ENCODE results near the gene LOC128125822.
"Not testable (repeated sequence)": the region's sequence is repeated elsewhere in the genome, so short reads cannot be mapped to it uniquely, and the experiment has no call there.

LOC128125822 gene

GRCh38 chr6:63572747-63573075, 431 bp downstream of the LOC128125822 start:
- H3K27me3 Mint-ChIP-seq: no peaks in the 10 kb centered on the region
- H3K4me1 Mint-ChIP-seq: peaks cover 39% of the 10 kb centered on the region
- peak overlapping the region; percentile 97 for H3K4me3 Mint-ChIP-seq
- H3K36me3 Mint-ChIP-seq: peaks cover 11% of the 10 kb centered on the region
- H3K9me3 Mint-ChIP-seq: no peaks in the 10 kb centered on the region
- peak overlapping the region; percentile 96 for H3K27ac Mint-ChIP-seq

DNA sequence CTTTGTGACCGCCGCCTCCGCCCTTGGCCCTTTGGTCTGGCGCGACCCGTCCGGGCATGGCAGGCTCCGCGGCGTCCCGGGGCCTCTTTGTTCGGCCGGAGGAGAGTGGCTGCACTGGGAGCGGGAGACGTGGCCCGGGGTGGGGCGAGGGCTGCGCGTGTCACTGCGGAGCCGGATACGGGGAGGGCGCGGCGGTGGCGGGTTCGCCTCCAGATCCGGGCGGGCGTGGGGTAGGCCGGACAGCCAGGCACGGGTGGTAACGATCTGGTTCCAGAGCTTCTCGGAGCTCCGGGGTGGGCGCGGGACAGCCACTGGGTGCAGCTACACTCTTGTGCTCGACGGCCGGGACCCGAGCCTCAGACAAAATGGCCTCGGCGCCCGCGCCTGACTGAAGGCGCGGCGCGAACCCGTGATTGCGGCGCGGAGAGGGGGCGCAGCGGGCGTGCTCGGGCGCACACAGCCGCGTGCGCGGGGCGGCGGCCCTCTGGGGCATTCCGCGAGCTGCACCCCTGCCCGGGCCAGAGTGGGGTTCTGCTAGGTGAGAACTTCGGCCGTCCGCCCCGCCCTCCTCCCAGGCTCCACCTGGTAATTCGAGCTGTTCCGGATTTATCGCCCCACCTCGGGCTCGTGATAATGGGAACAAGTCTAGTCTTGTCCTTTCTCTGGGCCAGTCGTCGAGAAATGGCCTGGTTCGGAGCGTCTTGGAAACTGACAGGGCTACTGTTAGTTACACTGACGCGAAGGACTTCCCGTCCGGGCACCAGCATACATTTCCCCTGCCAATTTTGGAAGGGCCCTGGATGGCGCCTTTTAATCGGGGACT, 1.0 kb downstream of the LOC128125822 start:
- peaks cover 39% of the 10 kb centered on the region for H3K4me1 Mint-ChIP-seq
- H3K36me3 Mint-ChIP-seq: peaks cover 11% of the 10 kb centered on the region
- peak overlapping the region; percentile 95 for H3K27ac Mint-ChIP-seq
- no peaks in the 10 kb centered on the region for H3K9me3 Mint-ChIP-seq
- peak overlapping the region; percentile 97 for H3K4me3 Mint-ChIP-seq
- no peaks in the 10 kb centered on the region for H3K27me3 Mint-ChIP-seq

GRCh38 chr6:63573899-63574553, 1.7 kb downstream of the LOC128125822 start:
- H3K9me3 Mint-ChIP-seq: no peaks in the 10 kb centered on the region
- peaks cover 11% of the 10 kb centered on the region for H3K36me3 Mint-ChIP-seq
- H3K27me3 Mint-ChIP-seq: no peaks in the 10 kb centered on the region
- H3K27ac Mint-ChIP-seq: peak overlapping the region; percentile 95
- H3K4me3 Mint-ChIP-seq: peak overlapping the region; percentile 97
- H3K4me1 Mint-ChIP-seq: peaks cover 39% of the 10 kb centered on the region

DNA sequence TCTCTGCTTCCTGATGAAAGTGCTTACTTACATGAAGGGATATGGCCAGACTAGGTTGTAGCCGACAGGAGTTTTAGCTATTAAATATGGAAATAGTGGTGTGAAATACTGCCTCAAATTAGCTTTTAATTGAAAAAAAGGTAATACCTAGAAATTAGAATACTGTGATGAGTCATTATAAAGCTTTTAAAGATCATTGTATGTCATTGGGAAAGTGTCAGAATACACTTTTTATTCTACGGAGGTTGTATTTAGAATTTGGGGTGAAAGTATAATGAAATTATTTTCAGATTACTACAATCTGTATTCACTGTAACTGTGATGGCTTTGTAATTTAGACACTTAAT, 2.2 kb downstream of the LOC128125822 start:
- Mint-ChIP-seq H3K27ac (peak overlapping the region; percentile 95), H3K9me3 (no peaks in the 10 kb centered on the region), H3K36me3 (peaks cover 11% of the 10 kb centered on the region), H3K4me1 (peaks cover 39% of the 10 kb centered on the region), H3K27me3 (no peaks in the 10 kb centered on the region), H3K4me3 (peak overlapping the region; percentile 97)

DNA sequence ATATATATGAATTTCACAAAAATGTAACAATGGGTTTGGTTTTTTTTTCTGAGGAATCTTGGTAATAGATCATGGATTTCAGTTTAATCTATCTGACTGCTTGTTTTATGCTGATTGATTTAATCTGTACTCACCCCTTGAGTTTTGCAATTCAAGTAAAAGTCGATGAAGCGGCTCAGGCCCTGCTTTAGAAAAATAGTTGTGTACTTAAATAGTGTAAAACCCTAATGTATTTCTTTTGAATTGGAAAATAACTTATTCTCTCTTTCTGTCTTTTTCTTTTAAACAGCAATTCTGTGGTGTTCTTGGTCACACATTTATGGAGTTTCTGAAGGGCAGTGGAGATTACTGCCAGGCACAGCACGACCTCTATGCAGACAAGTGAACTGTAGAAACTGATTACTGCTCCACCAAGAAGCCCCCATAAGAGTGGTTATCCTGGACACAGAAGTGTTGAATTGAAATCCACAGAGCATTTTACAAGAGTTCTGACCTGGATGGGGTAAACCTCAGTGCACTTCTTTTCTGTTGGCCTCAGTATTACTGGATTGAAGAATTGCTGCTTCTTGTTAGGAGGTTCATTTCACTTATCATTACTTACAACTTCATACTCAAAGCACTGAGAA, 4.0 kb downstream of the LOC128125822 start:
- H3K36me3 Mint-ChIP-seq: peaks cover 18% of the 10 kb centered on the region
- no peaks in the 10 kb centered on the region for H3K27me3 Mint-ChIP-seq
- peaks cover 36% of the 10 kb centered on the region for H3K4me1 Mint-ChIP-seq
- H3K27ac Mint-ChIP-seq: no peak overlapping the region
- H3K9me3 Mint-ChIP-seq: no peaks in the 10 kb centered on the region
- peak overlapping the region; percentile 52 for H3K4me3 Mint-ChIP-seq

DNA sequence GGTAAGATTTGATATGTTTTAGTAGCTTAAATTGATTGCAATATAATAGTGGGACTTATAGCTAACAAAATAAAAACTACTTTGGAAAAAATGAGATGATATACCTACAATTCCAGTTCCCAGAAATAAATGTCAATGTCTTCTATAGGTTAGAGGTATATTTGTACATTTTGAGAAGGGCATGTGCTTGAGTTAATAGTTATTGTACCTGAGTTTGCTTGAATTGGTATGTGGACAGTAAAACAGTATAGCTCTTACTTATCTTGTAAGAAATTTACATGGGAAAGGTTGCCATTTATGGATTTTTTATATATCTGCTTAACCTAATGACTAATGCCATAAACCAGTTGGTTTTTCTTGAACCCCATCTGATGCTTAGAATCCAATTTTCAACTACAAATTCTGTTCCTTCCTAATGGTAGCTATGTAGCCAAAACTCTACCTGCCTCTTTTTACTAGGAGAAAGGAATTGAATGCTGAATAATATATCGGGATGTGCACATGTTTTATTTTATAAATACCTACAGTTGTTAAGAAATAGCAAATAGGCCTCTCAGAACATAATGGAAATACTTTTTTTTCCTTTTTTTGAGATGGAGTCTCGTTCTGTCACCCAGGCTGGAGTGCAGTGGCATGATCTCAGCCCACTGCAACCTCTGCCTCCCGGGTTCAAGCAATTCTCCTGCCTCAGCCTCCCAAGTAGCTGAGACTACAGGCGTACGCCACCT, 4.9 kb downstream of the LOC128125822 start:
- H3K9me3 Mint-ChIP-seq: no peaks in the 10 kb centered on the region
- H3K27ac Mint-ChIP-seq: no peak overlapping the region
- H3K36me3 Mint-ChIP-seq: peaks cover 20% of the 10 kb centered on the region
- no peak overlapping the region for H3K4me3 Mint-ChIP-seq
- peaks cover 30% of the 10 kb centered on the region for H3K4me1 Mint-ChIP-seq
- H3K27me3 Mint-ChIP-seq: no peaks in the 10 kb centered on the region

GRCh38 chr6:63578757-63579156, 6.5 kb downstream of the LOC128125822 start:
- Mint-ChIP-seq H3K27me3 (no peaks in the 10 kb centered on the region), H3K9me3 (no peaks in the 10 kb centered on the region), H3K36me3 (peaks cover 24% of the 10 kb centered on the region), H3K4me1 (peaks cover 30% of the 10 kb centered on the region), H3K4me3 (no peak overlapping the region), H3K27ac (no peak overlapping the region)

GRCh38 chr6:63579937-63580703, 7.8 kb downstream of the LOC128125822 start:
- Mint-ChIP-seq H3K27ac (no peak overlapping the region), H3K36me3 (peaks cover 15% of the 10 kb centered on the region), H3K4me1 (peaks cover 16% of the 10 kb centered on the region), H3K9me3 (no peaks in the 10 kb centered on the region), H3K4me3 (no peak overlapping the region), H3K27me3 (no peaks in the 10 kb centered on the region)

DNA sequence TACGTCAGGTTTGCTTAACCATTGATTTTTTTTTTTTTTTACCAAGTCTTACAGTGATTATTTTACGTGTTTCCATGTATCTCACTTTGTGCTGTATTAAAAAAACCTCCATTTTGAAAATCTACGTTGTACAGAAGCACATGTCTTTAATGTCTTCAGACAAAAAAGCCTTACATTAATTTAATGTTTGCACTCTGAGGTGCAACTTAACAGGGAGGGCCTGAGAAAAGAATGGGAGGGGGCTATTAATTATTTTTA, 8.4 kb downstream of the LOC128125822 start:
- no peak overlapping the region for H3K4me3 Mint-ChIP-seq
- peaks cover 13% of the 10 kb centered on the region for H3K4me1 Mint-ChIP-seq
- no peaks in the 10 kb centered on the region for H3K27me3 Mint-ChIP-seq
- H3K9me3 Mint-ChIP-seq: no peaks in the 10 kb centered on the region
- no peak overlapping the region for H3K27ac Mint-ChIP-seq
- H3K36me3 Mint-ChIP-seq: peaks cover 15% of the 10 kb centered on the region

DNA sequence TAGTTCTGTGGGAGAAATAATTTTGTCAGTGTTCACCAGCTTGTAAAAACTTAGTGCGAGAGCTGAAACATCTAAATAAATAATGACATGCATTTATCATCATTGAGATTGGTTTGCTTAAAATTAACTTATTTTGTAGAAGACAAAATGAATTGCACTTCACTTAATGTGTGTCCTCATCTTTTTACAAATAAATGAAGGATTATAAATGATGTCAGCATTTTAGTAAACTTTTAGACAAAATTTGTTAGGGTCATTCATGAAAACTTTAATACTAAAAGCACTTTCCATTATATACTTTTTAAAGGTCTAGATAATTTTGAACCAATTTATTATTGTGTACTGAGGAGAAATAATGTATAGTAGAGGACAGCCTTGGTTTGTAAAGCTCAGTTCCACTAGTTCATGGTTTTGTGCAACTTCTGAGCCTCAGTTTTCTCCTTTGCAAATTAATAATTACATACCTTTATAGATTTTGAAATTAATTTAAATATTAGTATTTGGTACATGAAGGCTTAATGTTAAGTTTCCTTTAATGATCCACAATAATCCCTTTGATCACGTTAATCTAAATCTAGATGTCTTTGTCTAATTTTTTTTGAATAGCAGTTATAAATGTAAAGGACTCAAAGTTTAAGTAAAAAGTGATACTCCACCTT, 9.2 kb downstream of the LOC128125822 start:
- Mint-ChIP-seq H3K9me3 (no peaks in the 10 kb centered on the region), H3K4me1 (peaks cover 9% of the 10 kb centered on the region), H3K27ac (no peak overlapping the region), H3K36me3 (peaks cover 15% of the 10 kb centered on the region), H3K27me3 (no peaks in the 10 kb centered on the region), H3K4me3 (no peak overlapping the region)

GRCh38 chr6:63582579-63583231, 10.4 kb downstream of the LOC128125822 start:
- Mint-ChIP-seq H3K27me3 (no peaks in the 10 kb centered on the region), H3K4me1 (no peaks in the 10 kb centered on the region), H3K4me3 (no peak overlapping the region), H3K36me3 (peaks cover 14% of the 10 kb centered on the region), H3K9me3 (no peaks in the 10 kb centered on the region), H3K27ac (peak overlapping the region; percentile 9)

DNA sequence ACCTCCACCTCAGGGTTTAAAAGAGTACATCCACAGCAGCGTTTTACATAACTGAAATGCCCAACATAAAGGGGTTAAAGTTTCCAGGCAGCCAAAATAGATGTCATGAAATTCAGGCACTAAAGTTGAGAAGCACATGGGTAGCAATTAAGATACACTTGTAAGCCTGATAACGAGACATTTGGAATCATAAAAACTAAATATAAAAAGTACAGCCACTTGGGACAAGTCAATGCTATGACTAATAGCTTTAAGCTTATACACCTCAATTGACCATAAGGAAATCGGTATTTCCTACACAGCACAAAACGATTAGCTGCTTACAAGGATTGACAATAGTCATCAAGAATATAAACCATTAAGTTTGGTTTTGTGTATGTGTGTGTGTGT, 11.8 kb downstream of the LOC128125822 start:
- Mint-ChIP-seq H3K4me1 (no peaks in the 10 kb centered on the region), H3K27ac (no peak overlapping the region), H3K4me3 (no peak overlapping the region), H3K36me3 (peaks cover 14% of the 10 kb centered on the region), H3K27me3 (no peaks in the 10 kb centered on the region), H3K9me3 (no peaks in the 10 kb centered on the region)

- H3K27ac Mint-ChIP-seq: no peak overlapping the region
- peaks cover 13% of the 10 kb centered on the region for H3K36me3 Mint-ChIP-seq
- H3K27me3 Mint-ChIP-seq: no peaks in the 10 kb centered on the region
- no peaks in the 10 kb centered on the region for H3K9me3 Mint-ChIP-seq
- no peaks in the 10 kb centered on the region for H3K4me1 Mint-ChIP-seq
- no peak overlapping the region for H3K4me3 Mint-ChIP-seq
Observed at GRCh38 chr6:63584566-63584965, 12.3 kb downstream of the LOC128125822 start.

GRCh38 chr6:63585652-63586051, 13.4 kb downstream of the LOC128125822 start:
- not testable (repeated sequence) for H3K27ac Mint-ChIP-seq, H3K9me3 Mint-ChIP-seq, H3K4me1 Mint-ChIP-seq, H3K27me3 Mint-ChIP-seq, H3K4me3 Mint-ChIP-seq
- H3K36me3 Mint-ChIP-seq: peaks cover 10% of the 10 kb centered on the region
